Natural killer cell (primary cell): ENCODE measurements around the gene VWA8. TPM values are rescaled to one million over a fixed set of nuclear protein-coding genes. Genes with fewer than 3 reads are reported as not detected.
"Not testable (repeated sequence)": the region's sequence is repeated elsewhere in the genome, so short reads cannot be mapped to it uniquely, and the experiment has no call there.

Source experiments
- ATAC-seq, 3 donors: fragments of 150-1000 bp in 2 of 3; fragments of 200-7000 bp in 1 of 3; cut with Tn5 transposase; 1 replicate in 1 of 3; 2 replicates in 2 of 3; pipeline ENCODE4 v1.10.0; 2021; ENCODE audit warnings: mild to moderate bottlenecking in 2 of 3, moderate library complexity in 2 of 3
- DNase-seq, 2 donors: peaks; one replicate each; pipeline versions ENCODE4 v3.0.0 to v3.0.0-alpha.2; 2013 to 2021; ENCODE audit warnings: mixed read lengths in 1 of 2
- H3K27ac ChIP-seq: one replicate; pipeline ENCODE4 v1.5.1; 2013; ENCODE audit warnings: mild to moderate bottlenecking, low read length
- H3K27me3 ChIP-seq: one replicate; pipeline ENCODE4 v1.6.1; 2013; ENCODE audit warnings: low read length; ENCODE audit not compliant: control insufficient read depth, insufficient read depth
- H3K36me3 ChIP-seq: one replicate; pipeline ENCODE4 v1.6.1; 2013; ENCODE audit warnings: low read length; ENCODE audit not compliant: control insufficient read depth, insufficient read depth
- H3K4me1 ChIP-seq: one replicate; pipeline ENCODE4 v1.6.1; 2013; ENCODE audit warnings: low read length; ENCODE audit not compliant: control insufficient read depth, insufficient read depth
- H3K4me3 ChIP-seq: one replicate; pipeline ENCODE4 v1.5.1; 2013; ENCODE audit warnings: low read length
- H3K9me3 ChIP-seq: one replicate; pipeline ENCODE4 v1.6.1; 2013; ENCODE audit warnings: low read length; ENCODE audit not compliant: control insufficient read depth, insufficient read depth
- H3K27ac Mint-ChIP-seq, 2 donors: one replicate each; pipeline ENCODE4 v1.8.0; 2022; ENCODE audit warnings: mild to moderate bottlenecking in 2 of 2, mixed read lengths in 2 of 2, moderate library complexity in 1 of 2
- H3K27me3 Mint-ChIP-seq, 2 donors: one replicate each; pipeline ENCODE4 v1.8.0; 2022; ENCODE audit warnings: low read depth in 2 of 2, mixed read lengths in 2 of 2
- H3K36me3 Mint-ChIP-seq: one replicate; pipeline ENCODE4 v1.8.0; 2022; ENCODE audit warnings: mixed read lengths
- H3K4me1 Mint-ChIP-seq, 2 donors: one replicate each; pipeline ENCODE4 v1.8.0; 2022; ENCODE audit warnings: mixed read lengths in 2 of 2
- H3K4me3 Mint-ChIP-seq: one replicate; pipeline ENCODE4 v1.8.0; 2022; ENCODE audit warnings: mild to moderate bottlenecking, moderate library complexity, mixed read lengths
- H3K9me3 Mint-ChIP-seq, 2 donors: one replicate each; pipeline ENCODE4 v1.8.0; 2022; ENCODE audit warnings: mixed read lengths in 2 of 2
- CTCF ChIP-seq: fragments of 200-600 bp; IDR thresholded peaks from one replicate; pipeline ENCODE4 v1.8.0; 2022; ENCODE audit warnings: antibody characterized with exemption
- WGBS: methylation state at CpG from one replicate; pipeline ENCODE4 v1.1.7; 2013; ENCODE audit warnings: missing lambda C conversion rate; ENCODE audit not compliant: insufficient coverage; 5-methylcytosine and 5-hydroxymethylcytosine counted together
- intact Hi-C: fragments of 100-400 bp; cut with micrococcal nuclease; formaldehyde crosslinking; loops from one replicate; pipeline ENCODE4 v1.14.2; 2022
- total RNA-seq, 4 donors: library from RNA; stranded (reverse); fragments of 120-200 nt in 1 of 4; gene quantifications; one replicate each; pipeline versions ENCODE4 v1.2.3 to v1.2.4, GENCODE V29; 2013 to 2022

The VWA8 gene
- total RNA-seq, 3 donors from 2014 or later (not counting 1 experiment from before 2014, with no cell fraction given), result 21.9 to 27.5 (median 22.6) TPM

DNA sequence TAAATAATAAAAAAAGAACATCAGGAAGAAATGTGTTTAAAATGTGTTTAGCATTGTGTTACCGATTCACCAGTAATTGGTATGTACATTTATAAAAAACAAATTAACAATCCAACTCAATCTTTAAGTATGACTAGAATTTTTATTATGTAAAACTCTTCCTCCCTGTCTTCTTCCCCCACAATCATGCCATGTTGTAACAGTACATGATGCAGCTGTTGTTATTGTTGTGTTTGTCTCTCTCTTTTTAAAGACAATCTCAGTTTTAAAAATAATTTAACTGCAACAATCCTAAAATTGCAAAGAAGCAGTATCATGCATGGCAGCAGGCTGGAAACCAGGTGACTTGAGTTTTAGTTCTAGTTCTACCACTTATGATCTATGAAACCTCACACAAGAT lies 323.3 kb downstream of the VWA8 start:
- ATAC-seq (no peak), DNase-seq (no peak)
- intact Hi-C loops, result no loop called here
- Mint-ChIP-seq H3K27ac (no peak overlapping the region), H3K4me1 (no peaks in the 10 kb centered on the region), H3K27me3 (no peaks in the 10 kb centered on the region), H3K9me3 (no peaks in the 10 kb centered on the region), H3K4me3 (no peak overlapping the region), H3K36me3 (no peaks in the 10 kb centered on the region)
- Histone ChIP-seq H3K4me1 (no peaks in the 10 kb centered on the region), H3K4me3 (no peak overlapping the region), H3K9me3 (no peaks in the 10 kb centered on the region), H3K27me3 (no peaks in the 10 kb centered on the region), H3K36me3 (peaks cover 3% of the 10 kb centered on the region), H3K27ac (no peak overlapping the region)
- WGBS, result no CpG with 5 or more reads among the region's 1 CpG
- no peak for TF ChIP-seq CTCF

GRCh38 chr13:41637032-41637431 lies 323.9 kb downstream of the VWA8 start:
- H3K27ac Mint-ChIP-seq, ATAC-seq, H3K4me3 Mint-ChIP-seq, H3K9me3 ChIP-seq, H3K36me3 ChIP-seq, H3K36me3 Mint-ChIP-seq, H3K27me3 Mint-ChIP-seq, H3K9me3 Mint-ChIP-seq, H3K4me1 Mint-ChIP-seq, DNase-seq, H3K4me3 ChIP-seq, H3K27me3 ChIP-seq, H3K4me1 ChIP-seq, intact Hi-C loops, H3K27ac ChIP-seq: not testable (repeated sequence)
- no CpG with 5 or more reads among the region's 5 CpGs for WGBS

DNA sequence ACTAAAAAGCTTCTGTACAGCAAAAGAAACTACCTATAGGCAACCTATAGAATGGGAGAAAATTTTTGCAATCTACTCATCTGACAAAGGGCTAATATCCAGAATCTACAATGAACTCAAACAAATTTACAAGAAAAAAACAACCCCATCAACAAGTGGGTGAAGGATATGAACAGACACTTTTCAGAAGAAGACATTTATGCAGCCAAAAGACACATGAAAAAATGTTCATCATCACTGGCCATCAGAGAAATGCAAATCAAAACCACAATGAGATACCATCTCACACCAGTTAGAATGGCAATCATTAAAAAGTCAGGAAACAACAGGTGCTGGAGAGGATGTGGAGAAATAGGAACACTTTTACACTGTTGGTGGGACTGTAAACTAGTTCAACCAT lies 324.3 kb downstream of the VWA8 start:
- H3K27me3 Mint-ChIP-seq, intact Hi-C loops, H3K4me1 Mint-ChIP-seq, DNase-seq, H3K27me3 ChIP-seq, H3K36me3 ChIP-seq, H3K9me3 Mint-ChIP-seq, H3K4me3 ChIP-seq, H3K4me3 Mint-ChIP-seq, H3K27ac ChIP-seq, H3K27ac Mint-ChIP-seq, H3K4me1 ChIP-seq, H3K9me3 ChIP-seq, ATAC-seq, H3K36me3 Mint-ChIP-seq: not testable (repeated sequence)

DNA sequence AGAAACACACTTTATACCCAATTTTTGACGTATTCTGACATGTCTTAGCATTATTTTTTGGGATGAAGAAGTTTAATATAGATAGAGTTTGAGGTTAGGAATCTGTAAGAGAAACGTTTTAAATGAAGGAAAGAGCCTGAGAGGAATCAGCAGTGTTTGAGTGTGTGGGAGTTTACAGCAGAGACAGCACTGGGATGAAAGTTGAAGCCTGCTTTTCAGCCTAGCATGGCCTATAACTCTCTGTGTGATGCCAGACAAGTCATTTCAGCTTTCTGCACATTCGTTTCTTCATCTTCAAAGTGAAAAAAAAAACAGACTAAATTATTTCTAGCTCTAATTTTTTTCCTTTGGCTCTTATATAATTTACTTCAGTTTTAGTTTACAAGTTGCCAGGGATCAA lies 326.5 kb downstream of the VWA8 start:
- H3K27me3 Mint-ChIP-seq, result no peaks in the 10 kb centered on the region
- no peaks in the 10 kb centered on the region for H3K9me3 ChIP-seq
- no peak overlapping the region for H3K27ac Mint-ChIP-seq
- H3K36me3 ChIP-seq, result peaks cover 3% of the 10 kb centered on the region
- no peak overlapping the region for H3K4me3 ChIP-seq
- H3K27ac ChIP-seq, result no peak overlapping the region
- no peaks in the 10 kb centered on the region for H3K27me3 ChIP-seq
- no peak overlapping the region for H3K4me3 Mint-ChIP-seq
- DNase-seq, result no peak
- H3K36me3 Mint-ChIP-seq, result no peaks in the 10 kb centered on the region
- no peak for TF ChIP-seq CTCF
- intact Hi-C loops, result no loop called here
- ATAC-seq, result no peak
- H3K4me1 ChIP-seq, result no peaks in the 10 kb centered on the region
- H3K4me1 Mint-ChIP-seq, result peaks cover 0 to 5% of the 10 kb centered on the region in 2 donors
- H3K9me3 Mint-ChIP-seq, result no peaks in the 10 kb centered on the region
- 87% methylated on average over 3 of the region's 3 CpGs for WGBS

- H3K27ac Mint-ChIP-seq, result no peak overlapping the region
- no peak for DNase-seq
- no peaks in the 10 kb centered on the region for H3K9me3 ChIP-seq
Observed at GRCh38 chr13:41633776-41634175, 327.1 kb downstream of the VWA8 start.

More at GRCh38 chr13:41633776-41634175, 327.1 kb downstream of the VWA8 start:
- no peak for TF ChIP-seq CTCF
- no peaks in the 10 kb centered on the region for H3K27me3 Mint-ChIP-seq
- no peaks in the 10 kb centered on the region for H3K36me3 Mint-ChIP-seq
- Histone ChIP-seq H3K4me1 (no peaks in the 10 kb centered on the region), H3K36me3 (no peaks in the 10 kb centered on the region), H3K4me3 (no peak overlapping the region), H3K27me3 (no peaks in the 10 kb centered on the region), H3K27ac (no peak overlapping the region)
- no peak for ATAC-seq
- intact Hi-C loops, result no loop called here
- 90% methylated on average over 4 of the region's 4 CpGs for WGBS
- peaks cover 0 to 5% of the 10 kb centered on the region in 2 donors for H3K4me1 Mint-ChIP-seq
- no peaks in the 10 kb centered on the region for H3K9me3 Mint-ChIP-seq
- H3K4me3 Mint-ChIP-seq, result no peak overlapping the region
